IPS-NIHi7 (cell line): ENCODE results near the gene SPRR2D.
"Not testable (repeated sequence)": the region's sequence is repeated elsewhere in the genome, so short reads cannot be mapped to it uniquely, and the experiment has no call there.

Experiments used
- DNase-seq: peaks from one replicate; pipeline ENCODE4 v3.0.0; 2012; ENCODE audit warnings: mixed read lengths; ENCODE audit errors: extremely low spot score

The SPRR2D gene

GRCh38 chr1:153011235-153011758 is 29.6 kb downstream of the SPRR2D start:
- not testable (repeated sequence) for DNase-seq

DNA sequence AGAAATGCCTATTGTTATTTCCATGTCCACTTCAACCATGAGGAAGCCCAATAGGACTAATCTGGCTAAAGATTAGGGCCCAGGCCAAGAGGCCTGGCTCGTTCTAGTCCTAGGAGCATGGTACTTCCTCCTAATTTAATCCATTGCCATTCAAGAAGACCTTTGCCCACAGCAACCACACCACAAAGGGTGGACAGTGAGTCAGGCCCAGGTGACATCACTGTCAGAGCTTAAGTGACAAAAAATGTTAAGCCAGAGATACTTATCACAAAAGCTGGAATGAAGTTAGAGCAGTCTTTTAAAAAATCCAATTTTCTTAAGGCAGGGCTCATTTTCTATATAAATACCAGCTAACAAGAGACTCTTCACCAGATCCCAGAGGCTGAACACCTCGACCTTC is 39.5 kb downstream of the SPRR2D start, which contains the start of gene SPRR3:
TSS of gene SPRR3 (plus strand) at position 368 of the 400 bp plus-strand sequence. CDS start 1,272 bp downstream, outside the sequence.
- no peak for DNase-seq

DNA sequence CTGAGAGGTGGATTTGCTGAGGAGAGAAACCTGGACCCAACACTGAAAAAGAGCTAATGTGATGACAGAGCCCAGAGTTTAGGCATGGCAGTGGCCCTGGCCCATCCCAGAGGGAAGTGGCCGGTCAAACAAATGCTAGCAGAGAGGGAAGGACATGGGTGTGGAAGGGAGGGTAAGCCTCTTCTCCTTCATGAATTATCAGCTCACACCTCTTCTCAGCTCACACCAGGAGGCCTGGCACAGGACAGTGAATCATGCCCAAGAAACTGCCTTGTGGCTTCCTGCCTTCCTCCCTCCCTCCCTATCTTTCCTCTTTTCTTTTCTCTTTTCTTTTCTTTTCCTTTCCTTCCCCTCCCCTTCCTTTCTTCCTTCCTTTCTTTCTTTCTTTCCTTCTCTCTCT is 40.6 kb downstream of the SPRR2D start:
- no peak for DNase-seq

DNA sequence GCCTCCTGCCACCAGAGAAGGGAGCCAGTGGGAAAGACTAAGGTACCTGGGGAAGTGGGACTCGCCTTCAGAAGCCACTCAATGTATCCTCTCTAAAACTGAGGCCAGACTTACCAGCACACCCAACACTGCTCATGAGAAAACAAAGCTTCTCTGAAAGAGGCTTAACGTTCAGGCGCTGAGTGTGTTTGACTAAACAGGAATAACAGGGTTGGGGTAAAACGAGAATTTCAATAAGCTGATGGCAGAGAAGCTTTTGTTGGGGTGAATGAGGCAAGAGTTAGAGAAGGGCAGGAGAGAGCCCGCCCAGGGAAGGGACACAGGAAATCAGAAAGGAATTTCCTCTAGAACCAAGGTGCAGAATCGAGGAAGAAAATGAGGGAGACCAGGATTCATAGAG is 41.1 kb downstream of the SPRR2D start:
- no peak for DNase-seq

DNA sequence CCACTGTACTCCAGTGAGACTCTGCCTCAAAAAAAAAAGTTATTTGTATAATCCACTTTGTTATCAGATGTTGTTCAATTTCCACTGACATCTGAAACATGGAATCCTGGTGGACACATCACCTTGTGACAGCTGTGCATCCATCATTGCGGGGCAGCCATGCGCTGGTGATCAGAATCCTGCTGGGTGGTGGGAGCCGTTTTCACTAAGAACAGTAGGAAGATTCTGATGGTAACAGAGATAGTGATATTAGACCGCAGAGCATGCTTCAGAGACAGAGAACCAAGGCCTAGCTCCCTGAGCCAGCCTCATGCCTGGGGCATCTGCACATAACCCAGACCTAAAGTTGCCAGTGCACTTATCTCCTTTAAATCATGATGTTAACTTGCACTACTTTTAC is 42.4 kb downstream of the SPRR2D start:
- DNase-seq, result no peak

- DNase-seq, result no peak
These were observed 43.0 kb downstream of the SPRR2D start for GRCh38 chr1:152997901-152998300.

DNA sequence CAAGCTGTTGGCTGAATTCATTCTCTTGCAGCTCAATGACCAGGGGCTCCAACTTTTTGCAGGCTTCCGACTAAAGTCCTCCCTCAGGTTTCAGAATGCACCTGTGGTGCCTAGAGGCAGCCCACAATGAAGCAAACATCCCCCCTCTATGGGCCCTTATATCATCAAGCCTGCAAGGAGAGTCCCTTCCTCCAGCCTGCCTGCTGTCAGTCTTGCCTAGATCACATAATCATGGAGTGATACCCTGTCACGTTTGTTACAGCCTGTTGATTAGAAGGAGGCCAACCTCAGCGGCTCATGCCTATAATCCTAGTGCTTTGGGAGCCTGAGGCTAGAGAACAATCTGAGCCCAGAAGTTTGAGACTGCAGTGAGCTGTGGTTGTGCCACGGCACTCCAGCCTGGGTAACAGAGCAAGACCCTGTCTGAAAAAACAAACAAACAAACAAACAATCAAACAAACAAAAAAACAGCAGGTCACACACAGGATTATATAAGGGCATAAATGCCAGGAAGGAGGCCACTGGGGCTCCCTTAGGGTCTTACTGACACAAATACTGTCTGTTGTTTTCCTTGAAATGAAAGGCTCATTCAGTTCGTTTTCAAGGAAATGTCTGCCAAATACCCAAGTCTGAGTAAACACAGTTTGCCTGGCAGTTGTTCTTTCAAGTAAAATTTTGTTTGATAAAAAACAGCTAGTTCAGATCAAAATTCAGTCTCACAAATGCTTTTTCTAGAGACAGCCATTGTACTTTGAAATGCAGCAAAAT is 44.1 kb downstream of the SPRR2D start:
- no peak for DNase-seq

- no peak for DNase-seq
These were observed 45.1 kb downstream of the SPRR2D start for GRCh38 chr1:152995842-152996241.

DNA sequence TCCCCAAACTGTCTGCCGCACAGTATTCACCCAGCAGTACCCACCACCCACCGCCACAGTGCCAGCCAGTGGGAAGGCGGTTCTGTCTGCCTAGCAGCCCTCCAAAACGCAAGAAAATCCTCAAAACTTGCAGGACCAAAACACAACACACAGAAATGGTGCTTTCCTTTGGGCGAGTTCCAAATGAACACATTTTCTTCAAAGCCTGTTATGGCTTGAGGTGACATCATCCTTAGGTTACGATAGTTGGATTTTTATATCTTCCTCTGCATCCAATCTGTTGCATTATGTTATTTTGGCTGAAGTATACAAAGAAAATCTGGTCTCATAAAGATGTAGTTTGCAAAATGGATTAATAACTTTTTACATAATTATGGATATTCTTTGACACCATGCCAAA is 47.7 kb downstream of the SPRR2D start:
- DNase-seq, result no peak
